ENCODE data around the gene MUC13. TPM values are rescaled to one million over a fixed set of nuclear protein-coding genes. Genes with fewer than 3 reads are reported as not detected.

The MUC13 gene
- total RNA-seq, 1 experiment from 2014 or later = not detected

GRCh38 chr3:124926426-124927101 lies 8.0 kb downstream of the MUC13 start:
- H3K4me1 ChIP-seq (ENCODE audit: insufficient read depth, low read length) = no peaks in the 10 kb centered on the region
- H3K79me2 ChIP-seq (ENCODE audit: insufficient read depth, low read length) = no peaks in the 10 kb centered on the region
- no peak overlapping the region for H3K9ac ChIP-seq (ENCODE audit: extremely low read depth, insufficient read length, low read length)
- H4K5ac ChIP-seq (ENCODE audit: insufficient read length, low read depth, low read length) = no peak overlapping the region
- H3K14ac ChIP-seq (ENCODE audit: insufficient read depth, low read length) = no peak overlapping the region
- no peak overlapping the region for H3T11ph ChIP-seq (ENCODE audit: low read length)
- no peak overlapping the region for H3K18ac ChIP-seq (ENCODE audit: insufficient read length, low read depth, low read length)
- H3K79me1 ChIP-seq (ENCODE audit: insufficient read depth, low read depth, low read length, poor library complexity, severe bottlenecking) = no peaks in the 10 kb centered on the region
- no peaks in the 10 kb centered on the region for H4K20me1 ChIP-seq (ENCODE audit: control insufficient read depth, insufficient read depth, insufficient read length)
- Mint-ChIP-seq H3K27ac (no peak overlapping the region), H3K27me3 (ENCODE audit: low read depth) (no peaks in the 10 kb centered on the region; the same call in 1 of the 2 replicates), H3K4me1 (no peaks in the 10 kb centered on the region), H3K36me3 (ENCODE audit: insufficient read depth in 1 of 3, low read depth in 3 of 3) (no peaks in the 10 kb centered on the region), H3K9me3 (no peaks in the 10 kb centered on the region), H3K4me3 (no peak overlapping the region)
- H3K56ac ChIP-seq (ENCODE audit: insufficient read length, low read depth, low read length) = no peak overlapping the region
- no peak overlapping the region for H2BK20ac ChIP-seq (ENCODE audit: low read depth, low read length, poor library complexity, severe bottlenecking)
- no peaks in the 10 kb centered on the region for H3K27me3 ChIP-seq (ENCODE audit: insufficient read depth, low read length)
- H3K23ac ChIP-seq (ENCODE audit: insufficient read length, low read depth, low read length) = no peak overlapping the region
- H2BK12ac ChIP-seq (ENCODE audit: insufficient read length, low read depth, low read length) = no peak overlapping the region
- H2AK5ac ChIP-seq (ENCODE audit: insufficient read length, low read length) = no peak overlapping the region
- TF ChIP-seq CTCF (conservative IDR thresholded peaks at IDR 0.05) = no peak
- H3K4me2 ChIP-seq (ENCODE audit: insufficient read depth, insufficient read length, low read length) = no peak overlapping the region
- H2BK5ac ChIP-seq (ENCODE audit: insufficient read length, low read length) = no peak overlapping the region
- WGBS (ENCODE audit: extremely low coverage, insufficient read length, low lambda C conversion rate) = no CpG with 5 or more reads among the region's 4 CpGs
- no peak overlapping the region for H3K4ac ChIP-seq (ENCODE audit: low read depth, low read length)
- H2BK120ac ChIP-seq (ENCODE audit: low read depth, low read length, poor library complexity, severe bottlenecking) = no peak overlapping the region
- no peak for DNase-seq
- no peak overlapping the region for H3K27ac ChIP-seq (ENCODE audit: insufficient read length, low read depth, low read length)
- no peaks in the 10 kb centered on the region for H3K23me2 ChIP-seq (ENCODE audit: insufficient read length, low read depth, low read length, poor library complexity, severe bottlenecking)
- no peak overlapping the region for H4K8ac ChIP-seq (replicated peaks; ENCODE audit: insufficient read length, low read depth, low read length)
- H3K9me3 ChIP-seq (ENCODE audit: control insufficient read depth, low read depth, low read length) = no peaks in the 10 kb centered on the region
- no peak overlapping the region for H4K91ac ChIP-seq (ENCODE audit: insufficient read length, low read depth, low read length)
- no peak overlapping the region for H2AFZ ChIP-seq (ENCODE audit: low read length)
- H2BK15ac ChIP-seq (ENCODE audit: low read depth, low read length) = no peak overlapping the region
